Stimulated activated CD8-positive, alpha-beta memory T cell treated with anti-CD3 and anti-CD28 coated beads, Interleukin-7, amount 100 ng/mL, for 4 hours (primary cell): ENCODE results near the gene SCN9A.
"Not testable (repeated sequence)": the region's sequence is repeated elsewhere in the genome, so short reads cannot be mapped to it uniquely, and the experiment has no call there.

Source experiments
- DNase-seq, 2 donors: peaks; one replicate each; pipeline ENCODE4 v3.0.0-alpha.2; 2020; ENCODE audit warnings: low read depth in 2 of 2

The SCN9A gene

DNA sequence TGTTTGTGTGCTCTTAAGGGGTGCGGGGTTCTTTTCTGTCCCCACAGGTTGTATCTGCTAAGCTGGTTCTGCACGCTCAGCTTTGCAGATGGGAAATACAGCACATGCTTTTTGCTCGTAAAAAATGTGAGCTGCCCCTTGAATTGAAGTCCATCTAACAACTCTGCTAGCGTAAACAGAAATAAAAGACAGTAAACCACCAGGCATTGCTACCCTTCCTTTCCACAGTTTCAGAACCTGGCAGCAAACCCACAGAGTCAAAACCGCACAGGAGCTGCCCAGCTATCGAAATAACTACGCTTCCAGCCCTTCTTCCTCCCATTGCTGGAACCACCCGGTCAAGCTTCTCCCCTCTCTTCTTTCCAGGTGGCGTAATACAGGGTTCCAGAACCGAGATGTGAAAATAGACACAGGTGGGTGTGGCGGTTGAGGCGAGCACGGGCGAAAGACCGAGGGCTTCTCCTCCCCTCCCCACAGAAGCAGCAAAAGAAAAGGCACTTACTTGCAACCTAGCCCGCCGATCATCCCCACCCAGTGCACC, 479 bp downstream of the SCN9A start:
- no peak for DNase-seq

DNA sequence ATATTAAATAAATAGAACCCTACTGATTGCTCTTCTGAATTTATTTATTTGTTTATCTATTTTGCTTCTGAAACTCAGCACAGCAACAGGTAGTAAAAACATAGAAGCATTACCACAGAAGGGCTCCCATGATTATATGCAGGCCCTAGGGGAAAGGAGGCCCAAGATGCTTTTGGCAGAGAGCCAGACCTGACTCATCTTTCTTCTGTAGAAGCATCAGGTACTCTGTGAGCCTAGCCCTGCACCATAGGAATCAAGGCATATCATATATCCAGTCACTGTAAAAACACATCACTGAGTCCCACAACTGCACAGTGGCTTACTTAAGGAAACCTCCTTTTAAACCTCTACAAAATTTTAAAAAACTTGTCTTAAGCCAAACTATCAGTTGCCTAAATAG, 1.8 kb downstream of the SCN9A start:
- DNase-seq = no peak

- DNase-seq = no peak
Observed at GRCh38 chr2:166373539-166373938, 2.2 kb downstream of the SCN9A start.

DNA sequence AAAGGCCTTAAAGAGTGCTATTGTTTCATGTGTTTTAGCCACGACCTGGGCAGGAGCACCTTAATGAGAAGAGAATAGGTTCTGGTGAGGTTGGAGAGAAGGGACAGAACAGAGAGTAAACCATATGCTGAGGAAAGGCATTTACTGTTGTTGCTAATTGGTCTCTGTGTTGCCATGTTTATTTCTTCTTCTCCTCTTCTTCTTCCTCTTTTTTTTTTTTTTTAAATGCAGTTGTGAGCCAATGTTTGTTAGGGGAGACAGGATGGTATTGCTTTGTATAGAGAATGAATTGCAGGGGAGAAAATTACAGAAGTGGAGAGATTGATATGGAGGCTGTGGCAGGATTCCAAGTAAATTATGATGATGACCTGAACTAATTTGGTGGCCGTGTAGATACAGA, 2.6 kb downstream of the SCN9A start:
- no peak for DNase-seq

GRCh38 chr2:166372046-166372445, 3.7 kb downstream of the SCN9A start:
- DNase-seq = no peak

DNA sequence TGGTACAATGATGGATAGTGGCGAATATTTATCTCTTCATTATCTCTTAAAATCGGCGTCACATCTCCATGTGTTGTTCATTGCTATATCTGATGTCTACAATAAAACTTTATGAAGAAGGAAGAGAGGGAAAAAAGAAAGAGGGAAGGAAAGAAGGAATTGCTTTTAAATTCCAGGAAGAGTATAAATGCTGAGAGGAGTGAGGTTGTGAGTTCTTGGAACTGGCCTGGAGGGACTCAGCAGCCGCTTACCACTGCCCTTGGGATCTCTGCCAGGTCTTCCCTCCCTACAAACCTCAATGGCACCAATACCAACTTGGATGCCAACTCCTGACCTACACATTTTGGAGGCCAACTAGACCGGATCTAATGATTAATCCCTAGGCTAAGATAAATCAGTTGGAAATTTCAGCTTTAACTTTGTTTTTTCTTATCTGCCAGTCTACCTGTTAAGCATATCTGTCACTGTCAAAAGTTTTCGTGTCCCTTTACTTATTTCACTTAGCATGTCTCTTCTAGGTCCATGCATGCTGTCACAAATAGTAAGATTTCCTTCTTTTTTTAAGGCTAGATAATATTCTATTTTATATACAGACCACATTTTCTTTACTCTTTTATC, 9.8 kb downstream of the SCN9A start:
- no peak for DNase-seq

GRCh38 chr2:166365239-166365638, 10.5 kb downstream of the SCN9A start:
- DNase-seq = no peak

GRCh38 chr2:166364476-166365161, 11.1 kb downstream of the SCN9A start:
- DNase-seq = no peak

DNA sequence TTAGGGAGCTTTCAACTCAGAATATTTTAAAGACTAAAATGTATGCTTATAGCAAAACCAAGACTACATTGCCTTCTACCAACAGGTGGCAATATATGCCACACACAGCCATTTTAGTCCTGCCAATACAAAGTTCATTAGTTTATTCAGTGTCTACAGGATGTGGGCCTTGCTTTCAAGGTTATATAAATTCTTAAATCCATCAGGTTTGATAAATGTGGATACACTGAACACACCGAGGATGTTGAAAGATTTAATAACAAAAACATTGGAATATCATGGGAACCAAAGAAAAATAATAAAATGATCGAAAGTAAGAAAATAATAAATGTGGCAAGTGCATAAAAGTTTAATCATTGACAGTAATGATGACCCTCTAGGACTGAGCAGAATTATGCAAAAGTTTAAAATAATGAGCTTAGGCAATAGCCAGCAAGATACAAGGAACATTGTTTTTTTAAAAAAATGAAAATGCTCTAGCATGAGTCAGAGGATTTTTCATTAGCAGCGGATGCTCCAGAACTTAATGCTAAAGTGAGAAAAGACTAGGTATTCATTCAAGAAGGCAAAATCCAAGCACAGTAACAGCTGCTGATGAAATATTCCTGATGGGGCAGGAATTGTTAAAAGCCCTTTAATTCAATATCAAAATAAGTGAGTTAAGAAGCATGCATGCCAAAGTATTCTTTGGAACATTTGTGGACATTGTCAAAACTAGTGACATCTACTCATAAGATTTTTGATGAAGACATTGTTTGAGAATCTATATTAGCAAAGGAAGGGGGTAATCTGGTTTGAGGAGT, 14.2 kb downstream of the SCN9A start:
- no peak for DNase-seq

DNA sequence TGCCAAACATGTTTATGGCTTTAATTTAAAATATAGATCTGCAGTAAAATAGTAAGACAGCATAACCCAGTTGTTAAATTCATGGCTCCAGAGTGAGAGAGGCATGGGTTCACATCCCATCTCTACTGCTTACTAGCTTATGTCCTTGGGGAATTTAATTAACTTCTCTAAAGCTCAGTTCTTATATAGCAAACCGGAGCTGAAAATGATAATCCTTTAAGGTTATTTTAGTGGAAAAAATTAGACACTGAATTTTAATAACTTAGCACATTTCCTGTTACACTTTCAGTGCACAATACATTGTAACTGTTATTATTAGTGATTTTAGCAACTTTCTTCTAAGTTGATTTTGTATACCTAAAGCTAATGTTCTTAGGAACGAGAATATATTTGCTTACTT, 14.8 kb downstream of the SCN9A start:
- DNase-seq = no peak

DNA sequence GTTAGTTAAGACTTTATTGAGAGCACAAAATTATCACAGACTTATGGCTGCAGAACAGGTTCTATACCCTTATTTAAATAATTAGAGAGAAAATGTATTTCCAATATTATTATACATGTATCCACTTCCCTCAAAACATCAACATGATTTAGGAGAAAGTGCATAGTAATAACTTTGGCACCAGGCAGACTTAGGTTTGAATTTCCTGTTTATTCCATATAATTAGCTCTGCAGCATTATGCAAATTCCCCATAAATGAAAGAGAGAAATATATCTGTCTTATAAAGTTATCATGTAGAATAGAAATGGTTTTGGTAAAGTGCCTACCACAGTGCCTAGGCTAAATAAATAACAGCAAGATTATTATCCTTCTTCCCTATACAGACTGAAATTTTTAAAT, 15.3 kb downstream of the SCN9A start:
- no peak for DNase-seq

- not testable (repeated sequence) for DNase-seq
Observed at GRCh38 chr2:166357950-166358321, 17.8 kb downstream of the SCN9A start.

DNA sequence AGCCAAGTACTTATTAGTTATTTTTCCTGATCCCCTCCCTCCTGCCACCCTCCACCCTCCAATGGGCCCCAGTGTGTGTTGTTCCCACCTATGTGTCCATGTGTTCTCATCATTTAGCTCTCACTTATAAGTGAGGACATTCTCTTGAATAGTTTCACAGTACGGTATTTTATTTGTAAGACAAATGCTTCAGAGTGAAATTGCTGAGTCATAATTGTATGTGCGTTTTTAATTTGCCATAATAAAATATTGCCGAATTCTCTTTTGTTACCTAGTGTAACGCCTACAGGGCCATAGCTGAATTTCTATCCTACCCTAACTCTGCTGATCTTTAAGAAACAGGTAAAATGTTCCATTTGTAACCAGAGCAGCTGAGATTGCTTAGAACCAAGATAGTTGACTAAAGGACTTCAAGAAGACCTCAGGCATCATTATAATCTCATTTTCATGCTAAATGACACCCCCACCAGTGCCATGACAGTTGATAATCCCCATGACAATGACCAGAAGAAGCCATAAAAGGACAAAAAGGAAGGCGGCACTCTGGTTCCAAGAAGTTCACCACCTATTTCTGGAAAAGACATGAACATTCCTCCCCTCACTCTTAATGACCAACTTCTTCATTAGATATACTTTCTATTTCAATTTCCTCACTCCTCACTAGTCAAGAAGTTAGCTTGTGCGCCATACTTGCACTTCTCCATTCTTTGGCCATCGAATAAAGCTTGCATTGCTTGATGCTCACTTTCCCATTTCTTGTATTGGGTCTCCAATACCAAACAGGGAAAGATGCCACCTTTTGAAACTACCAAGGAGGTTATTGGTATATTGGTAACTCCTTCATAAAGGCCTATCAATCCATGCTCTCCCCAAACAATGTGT, 18.4 kb downstream of the SCN9A start:
- DNase-seq = no peak

DNA sequence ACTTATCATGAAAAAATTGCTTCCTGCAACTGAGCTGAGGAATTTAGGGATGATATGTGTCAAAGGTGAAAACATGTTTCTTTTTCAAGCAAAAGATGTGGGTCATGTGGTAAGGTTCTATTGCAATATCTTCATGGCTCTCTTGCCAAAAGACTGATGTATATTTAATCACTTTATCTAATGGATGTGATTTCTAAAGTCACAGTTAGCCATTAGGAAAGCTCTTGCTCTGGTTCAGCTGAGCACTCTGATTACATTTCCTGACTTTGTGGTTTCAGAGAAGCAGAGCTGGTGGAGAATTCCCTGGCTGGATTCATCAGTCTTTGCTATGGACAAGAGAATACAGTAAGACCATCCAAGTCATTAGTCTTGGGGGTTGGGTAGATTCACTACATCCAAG, 24.4 kb downstream of the SCN9A start:
- DNase-seq = no peak

DNA sequence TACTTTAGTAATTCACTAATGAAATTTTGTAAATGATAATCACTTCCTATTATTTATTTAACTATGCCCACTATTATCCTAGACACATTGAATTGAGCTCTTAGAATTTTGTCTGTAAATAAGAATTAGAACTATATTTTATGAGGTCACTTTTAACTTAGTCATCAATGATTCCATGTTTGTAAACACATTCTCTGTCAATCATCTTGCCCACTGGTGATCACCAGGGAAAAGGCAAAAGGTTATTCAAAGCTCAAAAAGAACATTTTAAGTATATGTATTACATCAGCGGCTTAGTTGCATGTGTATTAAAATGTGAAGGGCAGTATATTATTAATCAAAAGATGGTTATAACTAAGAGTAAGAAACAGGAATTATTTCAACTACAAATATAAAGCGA, 25.2 kb downstream of the SCN9A start:
- DNase-seq = no peak

DNA sequence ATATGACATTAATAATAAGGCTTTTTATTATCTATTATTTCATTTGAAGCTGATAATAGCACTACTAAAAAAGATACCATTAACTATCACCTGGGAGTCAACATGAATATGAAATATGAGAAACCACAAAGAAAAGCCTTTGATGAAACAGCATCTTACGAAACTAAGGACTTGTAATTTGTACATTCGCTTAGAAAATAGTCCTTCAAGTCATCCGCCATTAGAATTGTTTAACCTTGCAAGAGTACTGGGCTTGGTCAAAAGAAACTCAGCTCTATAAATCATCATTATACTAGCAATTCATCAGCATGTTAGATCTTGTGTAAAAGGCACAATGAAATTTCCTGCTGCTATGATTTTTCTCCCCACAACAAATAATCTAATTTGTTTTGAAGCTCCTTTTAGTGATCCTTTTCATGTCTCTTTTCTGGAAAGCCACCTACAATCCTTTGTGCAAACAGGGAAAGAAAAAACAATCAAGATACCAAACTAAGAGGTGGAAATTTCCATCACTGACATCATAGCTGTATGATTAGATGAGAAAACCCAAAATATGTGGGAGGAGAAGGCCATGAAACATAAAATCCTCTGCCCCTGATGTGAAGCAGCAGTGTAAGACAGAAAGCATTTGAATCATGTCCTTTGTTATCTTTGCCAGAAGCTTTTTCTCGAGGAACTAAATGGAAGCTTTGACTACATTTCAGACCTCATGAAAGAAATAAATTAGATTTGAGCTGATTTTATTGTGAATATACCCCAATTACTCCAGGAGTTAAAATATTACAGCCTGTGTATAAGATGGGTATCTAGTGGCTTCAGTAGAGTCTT, 31.2 kb downstream of the SCN9A start:
- no peak for DNase-seq

DNA sequence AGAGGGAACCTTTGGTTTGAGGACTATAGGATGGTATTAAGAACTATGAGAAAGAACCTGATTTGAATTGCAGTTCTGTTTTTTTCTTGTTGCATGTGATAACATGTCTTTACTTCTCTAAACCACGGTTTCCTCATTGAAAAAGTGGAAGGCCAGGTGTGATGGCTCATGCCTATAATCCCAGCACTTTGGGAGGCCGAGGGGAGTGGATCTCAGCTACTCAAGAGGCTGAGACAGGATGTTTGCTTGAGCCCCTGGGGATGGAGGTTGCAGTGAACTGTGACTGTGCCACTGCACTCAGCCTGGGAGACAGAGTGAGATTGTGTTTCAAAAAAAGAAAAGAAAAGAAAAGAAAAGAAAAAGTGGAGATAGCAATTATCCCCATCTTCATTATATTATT, 32.3 kb downstream of the SCN9A start:
- DNase-seq = no peak

- DNase-seq = no peak
Observed at GRCh38 chr2:166341426-166341825, 34.3 kb downstream of the SCN9A start.

GRCh38 chr2:166338831-166339339, 36.9 kb downstream of the SCN9A start:
- DNase-seq = no peak

- DNase-seq = no peak
Observed at GRCh38 chr2:166337932-166338331, 37.8 kb downstream of the SCN9A start.

DNA sequence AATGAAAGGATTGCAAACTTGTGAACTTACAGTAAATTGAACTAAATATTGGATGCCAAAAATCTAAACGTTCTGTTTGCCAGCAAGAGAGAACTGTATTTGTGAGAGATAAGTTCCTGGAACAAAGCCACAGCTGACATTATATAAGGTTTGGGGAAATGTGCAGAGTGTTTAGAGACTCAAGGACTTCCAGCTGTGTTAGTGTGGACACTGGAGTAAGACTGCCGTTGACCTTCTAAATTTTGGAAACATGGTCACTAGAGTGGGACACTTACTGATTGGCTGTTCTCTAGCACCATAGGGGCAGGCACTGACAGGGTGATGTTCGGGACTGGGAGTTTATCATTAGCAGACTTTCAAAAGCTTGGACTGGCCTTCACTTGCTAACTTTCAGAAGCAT, 40.5 kb downstream of the SCN9A start:
- no peak for DNase-seq
